Fibroblast of pulmonary artery (primary cell): Measurements from ENCODE around the gene TERT.

Experiments used
- DNase-seq: peaks from one replicate; pipeline ENCODE4 v3.0.0-alpha.2; 2010; ENCODE audit warnings: low read depth
- H3K4me3 ChIP-seq: replicated peaks from 2 replicates; pipeline ENCODE4 v1.5.1; 2011; ENCODE audit warnings: low read depth, mild to moderate bottlenecking, control low read depth, low read length, moderate library complexity
- CTCF ChIP-seq: IDR thresholded peaks from 2 replicates; pipeline ENCODE4 v1.5.1; 2011; ENCODE audit warnings: mild to moderate bottlenecking, control low read depth, low read length, inconsistent platforms; ENCODE audit errors: missing control alignments

The TERT gene

DNA sequence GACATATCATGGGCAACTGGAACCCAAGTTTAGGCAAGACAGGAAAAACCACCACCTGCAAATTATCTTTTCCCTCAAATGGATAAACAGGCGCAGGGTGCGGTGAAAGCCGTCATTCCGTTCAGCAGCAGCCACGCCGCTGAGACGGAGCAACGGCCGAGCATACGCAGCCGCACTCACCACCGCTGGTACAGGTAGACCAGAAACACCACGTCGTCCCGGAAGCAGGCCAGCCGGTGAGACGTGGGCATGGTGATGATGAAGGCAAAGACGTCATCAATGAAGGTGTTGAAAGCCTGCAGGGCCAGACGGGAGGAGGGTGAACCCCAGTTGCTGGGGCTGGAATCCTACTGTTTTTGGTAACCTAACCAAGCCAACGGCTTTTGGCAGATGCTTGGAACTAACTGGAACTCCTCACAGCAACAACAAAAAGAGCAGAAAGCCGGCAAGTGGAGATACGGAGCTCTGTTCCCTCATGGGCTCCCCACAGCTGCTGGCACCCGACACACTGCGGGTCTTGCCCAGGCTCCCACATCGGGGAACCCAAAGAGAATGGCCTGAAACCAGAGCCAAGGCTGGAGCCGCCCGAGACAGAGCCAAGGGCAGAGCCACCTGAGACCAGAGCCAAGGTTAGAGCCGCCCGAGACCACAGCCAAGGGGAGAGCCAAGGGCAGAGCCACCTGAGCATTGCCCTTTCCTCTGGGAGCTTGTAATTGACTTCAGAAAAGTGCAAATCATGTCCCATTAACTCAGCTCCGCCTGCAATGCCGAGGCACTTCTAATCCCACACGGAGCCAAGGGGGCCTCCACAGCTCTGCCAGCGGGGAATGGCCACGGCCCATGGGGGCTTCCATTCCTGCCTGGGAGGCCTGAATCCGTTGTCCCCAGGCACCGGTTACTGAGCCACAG lies 25.8 kb upstream of the TERT start:
- TF ChIP-seq CTCF: no peak
- no peak for DNase-seq
- no peak overlapping the region for H3K4me3 ChIP-seq

DNA sequence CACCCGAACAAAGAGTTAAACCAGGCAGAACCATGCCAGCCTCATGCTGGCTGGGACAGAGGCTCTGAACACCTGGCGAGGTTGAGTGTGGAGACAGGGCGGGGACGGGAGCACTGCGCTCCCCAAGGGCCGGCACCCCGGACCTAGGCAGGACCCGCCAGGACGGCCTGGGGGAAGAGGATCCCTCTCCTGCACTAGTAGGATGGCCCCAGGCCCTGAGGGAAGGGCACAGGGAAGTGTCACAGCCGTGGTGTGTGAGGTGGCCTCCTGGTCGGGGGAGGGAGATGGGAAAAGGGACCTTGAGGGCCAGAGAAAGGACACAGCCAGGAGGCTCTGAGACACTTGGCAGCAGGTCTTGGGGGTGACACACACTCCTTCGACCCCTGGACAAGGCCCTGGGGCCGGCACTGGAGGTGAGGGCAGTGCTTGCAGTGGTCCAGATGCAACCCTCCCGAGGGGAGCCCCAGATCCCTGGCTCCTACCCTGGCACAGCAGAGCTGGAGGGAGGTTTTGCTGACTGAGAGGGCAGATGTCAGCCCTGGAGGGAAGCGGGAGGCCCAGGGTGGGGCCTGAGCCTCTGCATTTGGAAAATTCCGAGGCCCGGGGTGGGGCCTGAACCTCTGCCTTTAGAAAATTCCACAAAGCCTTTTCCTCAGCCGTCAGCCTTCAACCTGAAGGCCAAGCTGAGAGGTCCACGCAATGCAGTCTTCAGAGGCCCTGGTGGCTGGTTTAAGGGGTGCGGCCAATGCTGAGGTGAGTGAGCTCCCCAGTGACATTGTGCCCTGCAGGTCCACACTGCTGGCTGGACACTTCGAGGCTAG lies 24.8 kb upstream of the TERT start:
- TF ChIP-seq CTCF: no peak
- no peak overlapping the region for H3K4me3 ChIP-seq
- DNase-seq: no peak

DNA sequence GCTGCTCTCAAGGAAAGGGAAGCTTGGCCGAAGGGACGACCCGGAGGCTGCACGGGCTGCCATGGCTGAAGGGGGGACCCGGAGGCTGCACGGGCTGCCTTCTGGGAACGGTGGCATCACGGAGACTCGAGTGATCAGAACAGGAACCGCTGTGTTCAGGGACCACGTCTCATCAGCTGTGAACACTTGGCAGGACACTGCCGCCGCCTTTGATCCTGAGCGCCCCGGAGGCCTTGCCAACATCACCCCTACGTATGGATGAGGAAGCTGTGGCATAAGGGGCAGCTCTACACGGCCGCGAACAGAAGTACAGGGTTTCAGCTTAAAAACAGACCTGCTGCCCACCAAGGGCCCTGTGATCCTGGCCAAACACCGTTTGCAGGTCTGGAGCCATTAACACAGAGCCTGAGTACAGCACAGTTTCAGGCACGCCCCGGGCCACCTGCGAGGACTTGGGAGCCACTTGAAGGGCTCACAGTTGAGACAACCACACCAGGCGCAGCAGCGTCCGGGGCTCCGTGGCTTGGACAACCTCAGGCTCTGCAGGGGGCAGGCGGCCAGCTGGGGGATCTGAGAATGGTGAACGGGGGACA lies 23.9 kb upstream of the TERT start:
- TF ChIP-seq CTCF: no peak
- DNase-seq: no peak
- no peak overlapping the region for H3K4me3 ChIP-seq

GRCh38 chr5:1317921-1318565 lies 23.2 kb upstream of the TERT start:
- DNase-seq: no peak
- TF ChIP-seq CTCF: no peak
- H3K4me3 ChIP-seq: no peak overlapping the region

DNA sequence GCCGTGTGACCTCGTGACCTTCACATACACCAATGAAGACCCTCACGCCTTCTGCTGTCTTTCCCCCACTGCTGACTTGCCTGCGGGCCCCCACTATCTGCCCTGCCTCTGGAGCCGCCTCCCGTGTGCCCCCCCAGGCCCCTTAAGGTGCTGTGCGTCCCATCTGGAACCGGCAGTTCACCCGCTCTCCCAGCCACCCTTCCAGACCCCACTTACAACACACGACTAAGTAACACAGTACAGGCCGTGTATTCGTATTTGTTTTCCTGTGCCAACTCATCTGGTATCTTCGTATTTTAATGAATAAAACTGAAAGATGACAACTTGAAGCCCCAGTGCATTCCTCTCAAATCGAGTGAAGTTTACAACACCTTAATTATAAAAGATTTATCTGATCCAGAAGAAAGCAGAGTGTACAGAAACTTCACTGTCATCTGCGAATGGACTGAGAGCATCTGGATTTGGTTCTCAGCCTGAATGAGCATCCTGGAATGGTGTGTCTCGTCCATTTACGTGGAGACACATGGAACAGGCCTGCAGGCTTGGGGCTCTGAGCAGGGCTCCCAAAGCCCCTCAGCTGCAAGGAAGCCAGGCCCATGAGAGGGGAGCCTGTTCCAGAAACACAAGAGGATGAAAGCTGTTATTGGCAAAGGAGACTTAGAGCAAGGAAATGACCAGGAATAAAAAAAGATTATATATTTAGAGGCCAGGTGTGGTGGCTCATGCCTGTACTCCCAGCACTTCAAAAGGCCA lies 21.9 kb upstream of the TERT start:
- TF ChIP-seq CTCF: no peak
- no peak overlapping the region for H3K4me3 ChIP-seq
- no peak for DNase-seq
